Measurements from ENCODE around the gene DNAJB2. TPM values are rescaled to one million over a fixed set of nuclear protein-coding genes. Genes with fewer than 3 reads are reported as not detected.

DNAJB2 gene
- 10 to 100 TPM; 56.5 to 81.6 (median 74.9) TPM for polyA plus RNA-seq (ENCODE audit: insufficient read depth in 1 of 5, insufficient read length in 5 of 5, low replicate concordance in 1 of 5)
- long read RNA-seq, donor 1, transcript DNAJB2-202 (10 exons, 1,946 nt), result major isoform, 18 of 38 reads
- long read RNA-seq, donor 1, transcript DNAJB2-201 (9 exons, 3,176 nt), result minor isoform, 7 of 38 reads
- long read RNA-seq, donor 1, partial matches to known transcripts, result 7 of 38 reads
- long read RNA-seq, donor 1, other reads (novel, unspliced or antisense), result 0 of 38 reads
- long read RNA-seq, donor 2, partial matches to known transcripts, result 0 of 6 reads
- long read RNA-seq, donor 2, other reads (novel, unspliced or antisense), result 0 of 6 reads
- long read RNA-seq, donor 3, transcript DNAJB2-202 (10 exons, 1,946 nt), result major isoform, 7 of 11 reads
- long read RNA-seq, donor 3, partial matches to known transcripts, result 0 of 11 reads
- long read RNA-seq, donor 3, other reads (novel, unspliced or antisense), result 0 of 11 reads
- long read RNA-seq, donor 4, transcript DNAJB2-202 (10 exons, 1,946 nt), result major isoform, 9 of 31 reads
- long read RNA-seq, donor 4, partial matches to known transcripts, result 17 of 31 reads
- long read RNA-seq, donor 4, other reads (novel, unspliced or antisense), result 0 of 31 reads
- long read RNA-seq, donor 5, transcript DNAJB2-202 (10 exons, 1,946 nt), result major isoform, 8 of 14 reads
- long read RNA-seq, donor 5, partial matches to known transcripts, result 0 of 14 reads
- long read RNA-seq, donor 5, other reads (novel, unspliced or antisense), result 0 of 14 reads
- long read RNA-seq, donor 6, transcript DNAJB2-201 (9 exons, 3,176 nt), result minor isoform, 7 of 66 reads
- long read RNA-seq, donor 6, transcript DNAJB2-202 (10 exons, 1,946 nt), result major isoform, 16 of 66 reads
- long read RNA-seq, donor 6, partial matches to known transcripts, result 41 of 66 reads
- long read RNA-seq, donor 6, other reads (novel, unspliced or antisense), result 0 of 66 reads
- long read RNA-seq, donor 7, transcript DNAJB2-202 (10 exons, 1,946 nt), result major isoform, 9 of 13 reads
- long read RNA-seq, donor 7, partial matches to known transcripts, result 0 of 13 reads
- long read RNA-seq, donor 7, other reads (novel, unspliced or antisense), result 0 of 13 reads
- long read RNA-seq, donor 8, partial matches to known transcripts, result 8 of 13 reads
- long read RNA-seq, donor 8, other reads (novel, unspliced or antisense), result 0 of 13 reads

DNA sequence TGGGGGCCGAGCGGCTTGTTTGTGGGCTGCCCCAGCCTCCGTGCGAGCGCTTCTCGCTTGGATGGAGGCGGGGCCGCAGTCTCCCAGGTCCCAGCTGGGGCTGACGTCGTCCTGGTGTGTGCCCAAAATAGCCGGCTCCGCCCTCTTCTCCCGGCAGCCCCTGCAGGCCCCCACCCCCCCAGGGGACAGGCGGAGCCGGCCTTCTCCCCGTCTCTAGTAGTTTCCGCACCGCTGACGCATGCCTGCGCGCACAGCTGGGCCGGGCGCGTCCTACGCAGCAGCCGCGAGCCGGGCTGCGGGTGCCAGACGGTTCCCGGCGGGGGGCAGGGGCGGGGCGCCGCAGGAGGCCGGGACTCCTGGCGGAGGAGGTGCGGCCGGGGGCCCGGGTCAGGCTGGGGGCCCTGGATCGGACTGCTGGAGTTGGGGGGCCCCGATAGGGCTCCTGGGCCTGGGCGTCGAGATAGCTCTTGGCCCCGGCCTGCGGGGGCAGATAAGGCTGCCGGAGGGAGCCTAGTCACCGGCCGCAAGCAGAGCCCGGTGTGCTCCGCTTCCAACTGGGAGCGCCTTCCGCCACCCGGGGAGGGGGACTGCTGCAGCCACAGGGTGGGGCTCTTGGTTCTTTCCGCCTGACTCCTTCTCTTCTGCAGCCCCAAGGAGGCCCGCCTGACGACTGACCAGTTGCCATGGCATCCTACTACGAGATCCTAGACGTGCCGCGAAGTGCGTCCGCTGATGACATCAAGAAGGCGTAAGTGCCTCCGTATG is at the start of gene DNAJB2:
Gene DNAJB2 (plus strand): TSS at position 216 of the 765 bp plus-strand sequence. CDS start 468 bp downstream, at position 684.
- DNase-seq, result peak; percentile 98

GRCh38 chr2:219230059-219230540 is 49.1 kb upstream of the DNAJB2 start:
- DNase-seq, result no peak

- no peak for DNase-seq
Observed at GRCh38 chr2:219234331-219234730, 44.8 kb upstream of the DNAJB2 start.

GRCh38 chr2:219243291-219243761 is 35.8 kb upstream of the DNAJB2 start:
- peak in 1 of 2 donors; percentile 17 for DNase-seq

GRCh38 chr2:219244789-219245147 is 34.4 kb upstream of the DNAJB2 start:
- no peak for DNase-seq

- DNase-seq, result peak; percentile 95
Observed at GRCh38 chr2:219245148-219245898, 33.8 kb upstream of the DNAJB2 start, which contains the start of the genes GLB1L and STK16. Gene GLB1L, minus strand, starts transcription at chr2:219245444. Its CDS starts 1,871 bp downstream, at chr2:219243573. Gene STK16, plus strand, starts transcription at chr2:219245479. Its CDS starts 521 bp downstream, at chr2:219246000.

DNA sequence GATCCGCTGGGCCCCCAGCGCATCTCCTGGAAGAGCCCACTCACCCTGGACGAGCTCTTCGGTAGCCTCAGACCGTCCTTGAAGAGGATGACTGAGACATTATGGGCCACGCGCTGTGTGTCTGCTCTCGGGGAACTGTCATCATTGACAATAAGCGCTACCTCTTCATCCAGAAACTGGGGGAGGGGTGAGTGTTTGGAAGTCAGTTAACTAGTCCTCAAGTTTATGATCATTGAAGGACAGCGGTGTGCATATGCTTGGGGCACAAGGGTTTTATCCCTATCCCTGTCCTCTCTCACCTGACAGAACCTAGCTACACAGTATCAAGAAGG is 33.3 kb upstream of the DNAJB2 start:
- no peak for DNase-seq

DNA sequence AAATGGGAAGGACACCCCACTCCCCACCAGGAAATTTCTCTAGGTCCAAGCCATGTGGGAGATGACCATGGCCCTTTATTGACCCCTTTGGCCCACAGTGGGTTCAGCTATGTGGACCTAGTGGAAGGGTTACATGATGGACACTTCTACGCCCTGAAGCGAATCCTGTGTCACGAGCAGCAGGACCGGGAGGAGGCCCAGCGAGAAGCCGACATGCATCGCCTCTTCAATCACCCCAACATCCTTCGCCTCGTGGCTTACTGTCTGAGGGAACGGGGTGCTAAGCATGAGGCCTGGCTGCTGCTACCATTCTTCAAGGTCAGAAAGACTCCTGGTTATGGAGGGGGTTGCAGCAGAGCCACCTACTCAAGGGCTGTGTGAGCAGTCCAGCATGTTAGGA is 32.6 kb upstream of the DNAJB2 start:
- no peak for DNase-seq

GRCh38 chr2:219247678-219248642 is 31.2 kb upstream of the DNAJB2 start:
- no peak for DNase-seq

GRCh38 chr2:219248845-219249202 is 30.3 kb upstream of the DNAJB2 start:
- DNase-seq, result no peak

DNA sequence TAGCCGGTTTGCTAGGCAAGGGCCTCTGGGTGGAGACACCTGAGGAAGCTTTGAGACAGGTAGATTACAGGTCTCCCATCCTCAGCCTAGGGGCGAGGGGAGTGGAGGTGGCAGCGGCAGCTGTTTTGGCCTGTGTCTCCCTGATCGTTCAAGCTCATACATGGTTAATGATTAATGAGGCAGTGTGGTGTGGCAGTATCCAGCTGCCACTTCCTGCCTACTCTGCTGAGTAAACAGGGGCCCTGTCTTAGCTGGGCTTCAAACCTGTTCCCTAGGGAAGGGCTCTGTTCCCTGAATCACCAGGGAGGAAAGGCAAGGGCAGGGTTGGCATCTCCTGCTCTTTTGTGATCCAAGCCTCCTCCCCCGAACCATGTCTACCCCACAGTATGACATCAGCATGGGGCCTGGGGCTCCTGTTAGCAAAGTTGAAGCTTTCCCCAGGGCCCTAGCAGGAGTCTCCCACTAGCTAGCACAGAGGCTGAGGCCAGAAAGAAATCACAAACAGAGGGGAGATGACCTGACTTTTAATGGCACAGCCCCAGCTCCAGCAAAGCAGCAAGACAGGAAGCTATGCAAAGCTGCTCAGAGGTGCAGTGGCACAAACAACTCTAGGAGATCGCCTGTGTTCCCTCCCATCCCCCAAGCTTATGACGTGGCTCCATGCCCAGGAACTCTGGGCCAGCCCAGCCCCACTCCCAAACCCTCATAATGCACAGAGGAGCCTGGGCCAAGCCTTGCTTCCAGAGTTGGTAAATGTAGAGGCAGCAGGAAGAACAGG is 29.8 kb upstream of the DNAJB2 start:
- peak; percentile 83 to 88 for DNase-seq

GRCh38 chr2:219250049-219250781 is 29.0 kb upstream of the DNAJB2 start:
- no peak for DNase-seq

DNA sequence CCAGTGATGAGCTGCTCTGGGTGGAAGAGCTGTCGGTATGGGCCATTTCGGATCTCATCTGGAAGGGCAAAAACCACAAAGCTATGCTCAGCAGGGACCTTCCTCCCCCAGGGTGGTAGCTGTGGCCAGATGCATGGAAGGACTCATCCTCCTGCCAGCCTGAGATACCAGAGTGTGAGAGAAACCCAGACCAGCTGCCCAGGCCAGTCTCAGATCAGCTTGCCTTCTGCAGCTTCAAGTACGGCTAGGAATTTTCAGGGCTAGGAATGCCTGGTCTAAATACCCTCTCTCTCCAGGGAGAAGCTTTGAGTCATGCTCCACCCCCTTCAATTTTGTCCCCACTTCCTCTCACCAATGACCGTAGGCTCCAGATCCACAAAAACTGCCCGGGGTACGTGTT is 27.5 kb upstream of the DNAJB2 start:
- DNase-seq, result no peak

DNA sequence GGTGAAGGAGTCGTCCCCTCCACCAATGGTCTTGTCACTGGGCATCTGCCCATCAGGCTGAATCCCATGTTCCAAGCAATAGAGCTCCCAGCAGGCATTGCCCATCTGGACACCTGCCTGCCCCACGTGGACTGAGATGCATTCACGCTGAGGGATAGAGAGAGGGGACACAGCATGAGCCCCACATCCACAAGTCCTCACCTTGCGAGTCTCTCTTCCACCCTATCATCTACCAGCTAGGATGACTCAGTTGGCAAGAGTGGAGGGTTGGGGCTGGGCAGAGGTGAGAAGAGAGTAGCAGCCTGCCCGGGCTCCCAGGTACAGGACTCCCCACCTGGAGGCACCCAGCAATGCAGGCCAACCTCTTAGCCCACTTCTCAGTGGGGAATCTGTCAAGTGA is 27.1 kb upstream of the DNAJB2 start:
- DNase-seq, result no peak

DNA sequence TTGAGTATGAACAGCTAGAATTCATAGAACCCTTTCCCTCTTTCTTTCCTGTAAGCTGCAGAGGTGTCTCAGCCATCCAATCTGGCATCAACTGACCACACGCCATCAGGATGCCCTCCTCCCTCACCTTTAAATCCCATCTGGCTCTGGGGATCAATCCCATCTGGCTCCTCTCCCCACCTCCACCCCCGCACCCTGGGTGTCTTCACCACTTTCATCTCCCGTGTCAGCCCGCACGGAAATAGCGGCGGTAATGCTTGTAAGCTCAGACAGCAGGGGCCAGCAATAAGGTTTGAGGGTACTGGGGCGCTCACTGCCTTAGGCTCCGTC is 26.6 kb upstream of the DNAJB2 start:
- no peak for DNase-seq

DNA sequence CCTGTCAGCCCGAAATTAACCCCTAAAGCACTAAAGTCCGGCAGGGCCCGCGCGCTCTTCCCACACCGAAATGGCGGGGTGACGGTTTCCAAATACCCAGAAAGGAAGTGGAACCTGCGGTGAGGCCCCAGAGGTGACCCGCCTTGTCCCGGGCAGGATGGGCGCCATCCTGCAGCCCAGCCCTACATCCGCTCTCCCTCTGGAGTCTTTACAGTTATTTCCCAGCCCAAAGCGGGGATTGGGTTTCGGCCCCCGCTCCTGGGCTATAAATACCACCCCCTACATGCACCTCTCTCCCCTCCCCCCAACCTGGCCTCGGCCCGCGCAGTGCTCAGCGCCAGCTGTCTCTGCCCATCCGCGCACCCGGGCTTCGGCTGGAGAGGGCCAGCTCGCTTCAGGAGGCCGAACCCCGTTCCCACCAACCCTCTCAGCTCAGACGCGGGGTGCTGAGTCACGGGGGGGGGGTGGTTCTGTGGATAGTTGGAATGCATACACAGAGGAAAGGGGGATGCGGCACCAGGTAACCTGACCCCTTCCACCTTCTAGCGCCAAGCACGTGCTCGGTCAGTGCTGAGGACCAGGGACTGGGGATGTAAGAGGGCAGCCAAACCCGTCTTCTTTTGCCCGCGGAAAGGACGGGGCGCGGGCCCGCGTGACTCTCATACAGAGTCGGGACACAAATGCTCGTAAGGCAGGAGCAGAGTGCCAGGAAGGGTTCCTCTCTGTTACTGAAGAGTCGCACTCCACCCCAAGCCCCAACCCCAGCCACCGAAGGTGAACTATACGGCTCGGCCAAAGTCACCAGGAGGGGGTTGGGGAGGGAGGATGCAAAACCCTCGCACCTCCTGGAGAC is 26.0 kb upstream of the DNAJB2 start, which contains the start of gene TUBA4B:
Gene TUBA4B (plus strand): TSS at position 344 of the 853 bp plus-strand sequence. CDS start 165 bp downstream, at position 509.
- DNase-seq, result peak; percentile 7 to 10

Data from right lung (tissue), 10 donors.